T-helper 2 cell treated with Interferon-gamma antibody and Interleukin-4, amounts not matched to agents 100 ng/mL and 5 ng/mL, for 36 hours (primary cell): ENCODE results near the gene CMTR1. TPM values are rescaled to one million over a fixed set of nuclear protein-coding genes. Genes with fewer than 3 reads are reported as not detected.

Source experiments
- intact Hi-C: fragments of 100-400 bp; cut with micrococcal nuclease; formaldehyde crosslinking; loops from one replicate; pipeline ENCODE4 v1.15.1; 2023
- total RNA-seq: library from RNA; stranded (reverse); gene quantifications from 2 replicates; pipeline ENCODE4 v1.2.3, GENCODE V29; 2022

CMTR1 gene
- total RNA-seq, 1 donor from 2014 or later = 69.4 TPM

GRCh38 chr6:37528541-37528940, 95.5 kb downstream of the CMTR1 start:
- intact Hi-C loops = no loop called here

GRCh38 chr6:37530297-37530696, 97.3 kb downstream of the CMTR1 start:
- intact Hi-C loops = no loop called here

DNA sequence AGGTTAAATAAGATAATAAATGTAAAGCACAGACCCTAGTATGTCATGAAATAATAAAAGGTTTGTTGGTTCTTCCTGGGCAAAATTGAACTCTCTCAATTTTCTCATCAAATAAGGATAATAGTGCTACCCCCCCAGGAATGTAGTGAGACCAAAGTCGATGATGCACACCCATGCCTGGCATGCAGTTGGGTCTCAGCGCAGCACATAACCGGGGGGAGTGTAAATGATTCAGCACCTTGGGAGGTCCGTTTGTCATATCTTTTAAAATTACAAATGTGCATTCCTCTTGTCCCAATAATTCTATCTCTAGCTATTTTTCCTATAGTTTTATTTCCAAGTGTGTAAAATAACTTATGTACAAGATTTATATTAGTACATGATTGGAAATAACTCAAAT, 98.0 kb downstream of the CMTR1 start:
- intact Hi-C loops = no loop called here

Other genes with a start within 250 kb of the CMTR1 start
- gene TBC1D22B, start 175.4 kb upstream of the CMTR1 start, total RNA-seq = 16.5 and 16.9 TPM in 2 replicates
- 2.9 and 3.0 TPM in 2 replicates for gene TMEM217, start 175.1 kb upstream of the CMTR1 start, total RNA-seq
- 22.8 and 26.8 TPM in 2 replicates for gene RNF8, start 79.2 kb upstream of the CMTR1 start, total RNA-seq
- gene CCDC167, start 66.7 kb downstream of the CMTR1 start, total RNA-seq = 70.5 and 72.1 TPM in 2 replicates